CD4-positive, alpha-beta T cell treated with Interferon gamma for 1 hour (primary cell): ENCODE data around the gene MITF.

Experiments
- DNase-seq: peaks from one replicate; pipeline ENCODE4 v3.0.0-alpha.2; 2020

MITF gene

DNA sequence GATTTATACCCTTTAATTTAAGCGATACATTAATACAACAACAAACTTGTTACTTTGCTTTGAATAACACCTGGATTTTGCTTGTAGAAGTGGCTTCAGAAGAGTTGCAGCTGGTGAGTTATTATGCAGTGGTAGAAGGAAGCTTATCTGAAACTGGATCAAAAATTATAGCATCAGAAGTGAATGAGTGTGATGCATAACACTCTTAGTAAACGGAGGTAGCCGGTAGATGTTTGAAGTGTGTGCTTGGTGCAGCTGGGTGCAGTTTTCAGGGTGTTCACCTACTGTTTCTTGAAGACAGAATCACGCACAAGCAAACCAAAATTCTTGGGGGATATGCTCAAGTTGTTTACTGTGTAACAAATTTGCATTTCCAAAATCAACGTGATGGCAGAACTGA lies 103.1 kb downstream of the MITF start:
- DNase-seq: no peak

DNA sequence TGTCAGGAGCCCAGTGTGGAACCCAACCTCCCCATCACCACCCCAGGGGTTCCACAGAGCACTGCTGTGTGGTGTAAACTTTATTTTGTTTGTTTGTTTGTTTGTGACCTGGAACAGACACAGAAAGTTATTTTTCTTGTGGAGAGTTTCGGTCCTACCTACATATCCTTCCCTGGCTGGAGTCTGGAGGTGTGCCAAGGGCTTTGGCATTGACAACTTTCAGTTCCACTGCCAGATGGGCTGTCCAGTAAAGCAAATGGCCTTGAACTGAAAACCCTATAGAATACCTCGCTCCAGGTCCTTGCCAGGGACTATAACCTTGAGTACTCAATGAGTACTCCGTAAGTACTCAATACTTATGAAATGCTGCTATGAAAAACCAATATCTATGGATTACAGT lies 103.5 kb downstream of the MITF start:
- no peak for DNase-seq

DNA sequence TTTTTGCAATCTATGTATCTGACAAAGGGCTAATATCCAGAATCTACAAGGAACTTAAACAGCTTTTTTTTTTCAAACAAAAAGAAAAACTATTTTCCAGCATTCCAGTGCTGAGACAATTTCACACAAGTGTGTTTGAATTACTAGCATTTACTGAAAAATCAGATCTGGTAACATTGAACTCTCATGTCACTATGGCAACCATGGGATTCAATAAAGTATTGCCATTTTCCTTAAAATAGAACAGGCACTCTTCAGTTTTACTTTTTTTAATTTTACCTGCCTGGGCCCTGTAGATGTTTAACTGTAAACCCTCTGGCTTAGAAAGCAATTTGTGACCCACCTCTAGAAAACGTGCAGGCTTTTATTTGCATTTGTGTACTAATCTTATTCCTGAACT lies 105.4 kb downstream of the MITF start:
- DNase-seq: no peak

DNA sequence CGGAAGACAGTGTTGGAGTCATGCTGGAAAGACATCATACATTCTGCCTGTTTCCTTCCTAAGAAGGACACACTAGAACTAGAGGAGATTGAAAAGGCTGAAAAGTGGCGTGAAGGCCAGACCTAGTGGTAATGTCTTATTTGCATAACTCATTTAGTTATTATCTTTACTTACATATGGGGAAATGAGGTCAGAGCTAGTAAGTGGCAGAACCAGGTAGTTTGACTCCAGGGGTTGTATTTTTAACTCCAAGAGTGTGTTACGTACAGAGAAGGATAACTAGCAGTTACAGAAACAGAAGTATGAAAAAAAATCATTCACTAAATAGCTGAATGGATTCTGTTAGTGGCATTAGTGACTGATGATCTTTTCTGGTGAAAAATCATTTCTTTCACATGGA lies 108.0 kb downstream of the MITF start:
- no peak for DNase-seq

DNA sequence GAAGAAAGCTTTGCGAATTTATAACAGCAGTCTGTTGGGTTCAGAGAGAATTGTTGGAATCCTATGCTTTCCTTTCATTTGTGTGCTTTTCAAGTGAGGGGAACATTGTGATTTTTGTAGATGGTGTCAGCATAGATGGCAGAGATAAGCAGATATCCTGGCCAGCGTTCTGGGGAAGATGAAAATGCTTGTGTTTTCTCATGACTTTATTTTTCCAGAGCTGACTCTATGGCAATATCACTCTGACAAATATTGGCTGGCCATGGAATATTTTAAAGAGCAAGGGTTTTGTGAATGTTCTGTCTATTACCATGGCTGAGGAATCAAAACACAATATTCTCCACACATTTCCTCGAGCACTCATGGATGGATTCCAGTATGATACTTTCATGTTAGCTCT lies 108.8 kb downstream of the MITF start:
- DNase-seq: no peak

DNA sequence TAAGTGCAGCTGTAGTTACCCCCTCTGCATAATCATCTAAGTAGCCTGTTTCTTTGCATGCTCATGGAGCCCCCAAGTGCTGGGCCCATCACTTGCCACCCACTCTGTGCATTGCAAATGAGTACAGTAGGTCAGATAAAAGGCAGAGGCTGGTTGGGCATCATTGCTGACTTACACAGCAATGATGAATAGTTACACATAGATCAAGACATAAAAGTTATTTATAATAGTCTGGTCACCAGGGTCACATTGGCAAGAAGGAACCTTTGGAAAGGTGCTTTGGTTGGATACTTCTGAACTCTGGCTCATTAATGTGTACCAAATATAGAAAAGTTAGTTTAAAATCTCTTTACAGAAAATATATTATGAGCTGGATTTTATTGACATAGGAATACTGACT lies 111.6 kb downstream of the MITF start:
- DNase-seq: no peak

DNA sequence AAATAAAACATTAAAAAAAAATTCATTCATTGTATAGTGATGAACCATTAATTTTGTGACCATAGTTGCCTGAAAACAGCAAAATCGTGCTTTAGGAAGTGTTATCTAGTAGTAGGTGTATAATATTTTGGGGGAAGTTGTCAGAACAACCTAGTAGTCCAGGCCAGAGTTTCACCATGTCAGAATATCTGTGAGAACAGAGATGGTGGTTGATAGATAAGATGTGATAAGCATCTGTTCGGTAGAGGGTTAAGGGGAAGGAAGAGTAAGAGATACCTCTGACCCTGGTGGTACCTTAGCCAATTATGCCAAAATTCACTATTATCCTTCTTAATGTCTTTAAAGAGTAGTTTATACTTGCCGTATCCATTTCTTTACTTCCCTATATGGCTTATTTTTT lies 113.8 kb downstream of the MITF start:
- no peak for DNase-seq

DNA sequence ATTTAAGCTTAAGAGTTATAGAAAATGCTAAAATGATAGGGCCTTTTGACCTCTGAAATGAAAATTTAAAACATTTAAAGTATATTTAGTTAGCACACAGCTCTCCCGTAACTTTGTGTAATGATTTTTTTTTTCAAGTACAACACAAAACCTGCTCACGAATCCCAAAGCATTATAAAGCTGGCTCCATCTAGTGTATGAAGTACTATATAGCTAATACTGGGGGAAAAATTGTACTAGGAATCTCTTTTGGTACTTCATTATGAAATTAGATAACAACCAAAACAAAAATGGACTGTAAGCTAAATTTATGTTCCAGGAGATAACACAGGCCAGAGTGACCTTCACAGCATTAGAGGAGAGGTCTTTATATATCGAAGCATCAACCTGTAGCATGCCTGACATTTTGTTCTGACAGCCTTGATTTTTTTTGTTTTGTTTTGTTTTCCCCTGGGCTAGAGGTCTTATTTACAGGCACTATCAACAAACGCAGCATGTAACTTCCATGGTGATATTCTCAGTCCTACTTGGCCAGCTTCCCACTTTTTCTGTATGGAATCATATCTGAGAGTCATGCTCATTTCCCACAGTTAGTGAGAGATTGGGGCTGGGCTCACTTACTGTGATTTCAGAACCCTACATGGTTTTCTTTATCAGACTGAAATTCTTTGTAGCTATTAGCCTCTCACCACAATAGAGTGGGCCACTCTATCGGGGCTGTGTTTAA lies 116.3 kb downstream of the MITF start:
- DNase-seq: no peak

DNA sequence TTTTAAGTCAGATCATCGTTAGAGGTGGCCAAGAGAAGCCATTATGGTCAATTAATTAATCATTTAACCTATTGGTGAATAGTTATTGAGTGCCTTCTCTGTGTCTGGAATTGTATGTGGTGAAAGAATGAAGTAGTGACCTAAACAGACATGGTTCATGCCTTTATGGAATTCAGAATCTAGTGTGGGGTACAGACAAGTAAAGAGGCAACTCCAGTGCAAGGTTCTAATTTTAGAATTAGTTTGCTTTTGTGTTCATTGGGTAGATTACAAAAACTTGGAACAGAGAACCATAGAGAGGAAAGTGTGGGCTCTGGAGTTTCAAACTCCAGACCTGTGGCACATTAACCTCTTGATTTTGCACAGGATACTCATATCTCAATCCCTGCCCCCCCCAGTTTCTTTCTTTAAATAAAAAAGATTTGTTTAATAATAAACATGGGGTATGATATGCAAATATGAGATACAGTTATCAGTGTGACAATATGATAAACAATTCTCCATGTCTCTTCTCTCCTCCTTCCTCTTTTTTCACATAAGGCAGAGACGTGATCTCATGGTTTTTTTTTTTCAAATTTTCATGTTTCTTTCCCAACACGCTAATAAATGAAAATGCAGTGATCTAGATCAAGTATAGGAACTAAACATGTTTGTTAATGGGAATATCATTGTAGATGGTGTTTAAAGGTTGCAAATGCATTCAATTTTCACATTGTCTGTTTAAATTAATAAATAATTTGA lies 117.9 kb downstream of the MITF start:
- no peak for DNase-seq

DNA sequence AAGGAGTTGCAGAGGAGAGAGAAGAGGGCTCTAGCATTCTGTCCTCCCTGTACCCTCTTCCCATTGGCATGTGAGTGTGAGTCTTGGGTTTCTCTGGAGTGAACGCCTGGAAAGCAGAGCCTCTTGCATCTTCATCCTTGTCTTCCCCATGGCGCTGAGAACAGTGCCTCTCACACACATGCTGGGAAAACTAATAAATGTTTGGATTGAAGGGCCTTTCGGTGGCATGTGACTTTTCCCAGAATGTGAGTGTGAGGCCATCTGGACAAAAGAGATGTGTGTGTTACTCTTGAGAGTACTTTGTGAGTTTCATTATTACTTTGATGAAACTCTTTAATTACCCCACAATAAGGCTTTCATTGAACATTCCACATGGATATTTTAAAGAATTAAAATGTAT lies 122.3 kb downstream of the MITF start:
- no peak for DNase-seq

DNA sequence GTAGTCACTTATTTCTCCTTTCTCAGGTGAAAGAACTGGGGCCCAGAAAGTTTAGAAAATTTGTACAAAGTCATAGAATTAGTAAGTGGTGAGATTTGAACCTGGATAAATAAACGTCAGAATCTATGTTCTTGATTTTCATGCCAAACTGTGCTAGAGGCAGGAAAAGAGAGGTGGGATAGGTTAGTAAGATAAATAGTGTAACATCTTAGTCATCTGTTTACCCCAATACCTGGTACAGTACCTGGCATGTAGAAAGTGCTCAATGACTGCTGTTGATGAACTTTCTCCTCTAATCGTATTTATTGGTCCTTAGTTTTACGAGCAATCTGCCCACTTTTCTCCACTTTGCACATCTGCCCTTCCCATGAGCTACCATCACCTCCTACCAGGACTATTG lies 124.9 kb downstream of the MITF start:
- DNase-seq: no peak

DNA sequence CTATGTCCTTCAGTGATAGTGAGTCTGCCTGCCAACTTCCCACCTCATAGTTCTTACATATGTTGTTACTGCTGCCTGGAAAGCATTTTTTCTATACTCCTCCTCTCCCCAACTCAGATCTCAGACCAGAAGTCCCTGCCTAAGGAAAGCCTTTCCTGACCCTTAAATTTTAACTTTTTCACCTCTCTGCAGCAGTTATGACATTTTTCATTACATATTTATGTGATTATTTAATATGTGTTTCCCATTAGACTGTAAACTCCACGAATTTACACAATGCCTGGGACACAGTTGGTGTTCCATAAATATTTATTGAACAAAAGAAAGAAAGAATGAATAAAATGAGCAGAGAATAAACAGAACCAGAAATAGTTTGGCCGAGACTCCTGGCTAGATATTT lies 125.5 kb downstream of the MITF start:
- no peak for DNase-seq

DNA sequence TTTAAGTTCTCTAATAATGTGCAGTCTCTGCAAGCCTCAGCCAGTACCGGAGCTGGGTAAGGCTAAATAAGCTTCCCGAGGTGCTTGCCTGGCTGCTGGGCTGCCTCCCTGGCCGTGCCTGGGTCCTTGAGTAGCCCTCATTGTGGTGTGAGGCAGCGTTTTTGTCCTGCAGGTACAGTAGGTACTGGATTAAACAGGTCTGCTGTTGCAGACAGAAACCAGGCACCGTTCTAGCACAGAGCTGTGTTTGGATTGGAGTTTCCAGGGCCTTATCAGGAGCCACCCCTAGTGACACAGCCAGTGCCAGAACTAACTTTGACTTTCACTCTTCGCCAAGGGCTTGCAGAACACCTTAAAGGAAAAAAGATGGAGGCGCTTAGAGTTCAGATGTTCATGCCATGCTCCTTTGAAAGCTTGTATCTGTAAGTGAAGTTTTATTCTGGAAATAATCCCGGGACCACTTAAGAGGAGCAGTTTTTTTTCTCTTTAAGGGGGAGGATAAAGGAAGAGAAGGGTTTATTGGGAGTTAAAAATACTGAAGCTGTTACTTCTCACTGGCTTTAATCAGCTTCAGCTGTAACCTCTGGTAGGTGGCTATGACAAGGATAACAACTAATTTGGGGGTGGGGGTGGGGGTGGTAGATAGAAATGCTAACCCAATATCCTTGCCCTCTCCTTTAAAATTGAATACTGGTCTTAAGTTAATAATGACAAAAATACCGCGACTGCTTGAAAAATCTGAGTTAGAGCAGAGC lies 126.8 kb downstream of the MITF start:
- no peak for DNase-seq

DNA sequence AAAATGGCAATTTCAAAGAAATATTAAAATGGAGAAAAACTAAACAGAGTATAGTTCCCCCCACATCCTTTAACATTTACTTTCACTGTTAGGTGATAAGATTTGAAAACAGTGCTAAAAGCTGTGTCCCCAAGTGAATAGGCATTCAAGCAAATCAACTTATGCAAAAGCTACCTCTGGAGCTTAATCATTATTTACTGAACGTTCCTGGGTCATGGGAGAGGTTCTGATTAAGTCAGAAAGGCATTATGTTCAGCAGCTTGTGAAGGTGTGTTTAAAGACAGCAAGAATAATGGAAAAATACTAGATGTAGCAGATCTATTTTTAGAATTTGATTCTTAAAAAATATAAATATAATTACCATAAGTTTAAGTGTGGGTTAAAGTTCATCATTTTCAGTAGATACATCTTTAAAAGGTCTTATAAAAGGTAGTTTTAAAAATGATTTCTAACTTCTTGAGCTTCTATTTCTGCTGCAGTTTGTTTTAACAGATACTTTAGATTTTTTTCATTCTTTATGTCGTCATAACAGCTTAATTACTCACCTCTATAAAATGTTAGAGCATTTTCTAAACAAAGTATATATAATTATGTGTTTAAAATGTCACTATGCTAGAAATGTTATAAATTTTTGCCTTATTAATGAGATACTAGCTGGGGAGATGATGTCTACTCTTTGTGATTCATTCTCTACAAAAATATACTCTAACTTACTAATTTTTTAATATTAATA lies 127.9 kb downstream of the MITF start:
- DNase-seq: no peak

DNA sequence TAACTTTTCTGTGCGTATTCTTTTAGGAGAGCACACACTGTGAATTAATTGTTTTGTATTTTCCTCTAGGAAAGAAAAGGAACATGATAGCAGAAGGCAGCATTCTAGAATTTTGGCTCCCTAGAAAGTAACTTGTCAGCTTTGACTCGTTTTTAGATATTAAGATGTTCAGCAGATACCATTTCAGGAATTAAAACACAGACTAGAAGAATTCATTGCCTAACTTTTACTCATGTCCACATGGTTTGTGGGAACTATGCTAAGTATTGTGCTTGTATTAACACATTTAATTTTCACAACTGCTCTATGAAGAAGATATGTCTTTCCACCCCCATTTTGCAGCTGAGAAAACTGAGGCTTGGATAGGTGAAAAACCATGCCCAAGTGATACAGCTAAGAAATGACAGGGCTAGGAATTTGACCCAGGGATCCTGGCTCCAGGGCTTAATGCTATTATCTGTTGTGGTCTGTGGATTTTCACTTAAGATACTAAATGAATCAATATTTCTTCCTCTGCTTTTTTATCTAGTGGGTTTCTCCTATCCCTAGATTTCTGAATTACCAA lies 128.8 kb downstream of the MITF start:
- no peak for DNase-seq

DNA sequence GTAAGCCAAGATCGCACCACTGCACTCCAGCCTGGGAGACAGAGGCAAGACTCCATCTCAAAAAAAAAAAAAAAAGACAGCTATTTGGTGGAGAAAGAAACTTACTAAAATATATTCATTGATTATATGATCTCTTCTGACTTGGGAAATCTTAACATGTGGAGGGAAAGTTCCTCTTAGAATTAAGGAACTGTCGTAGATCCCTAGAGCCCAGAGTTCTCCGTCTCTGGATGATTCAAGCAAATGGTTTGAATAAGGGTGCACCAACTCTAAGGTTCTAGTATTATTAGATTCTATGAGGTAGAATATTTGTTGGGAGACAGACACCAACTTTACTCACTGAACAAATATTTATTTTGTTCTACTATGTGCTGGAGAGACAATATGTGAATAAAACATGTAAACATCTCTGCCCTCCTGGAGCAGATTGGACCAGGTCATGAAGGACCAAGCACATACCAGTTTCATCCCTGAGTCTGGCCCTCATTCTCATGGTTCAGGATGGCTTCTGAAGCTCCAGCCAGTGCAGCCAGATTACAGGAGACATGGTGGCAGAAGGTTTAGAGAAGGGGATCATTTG lies 129.7 kb downstream of the MITF start:
- no peak for DNase-seq

DNA sequence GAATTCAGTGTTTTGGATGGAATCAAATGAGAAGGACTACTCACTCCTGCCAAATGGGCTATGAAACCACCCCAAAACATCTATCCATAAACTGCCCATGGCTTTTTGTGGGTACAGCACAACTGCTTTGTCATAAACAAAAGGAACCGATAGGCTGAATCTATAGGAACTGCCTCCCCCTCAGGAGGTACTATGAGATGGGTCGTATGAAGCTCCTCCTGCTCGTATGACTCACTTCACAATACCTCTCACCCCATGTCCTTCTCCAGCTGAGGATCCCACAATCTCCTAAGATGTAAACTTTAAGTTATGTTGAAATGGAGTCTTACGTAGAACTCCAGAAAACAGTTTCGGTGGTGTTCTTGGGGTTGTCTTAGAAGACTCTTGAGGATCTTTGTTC lies 130.4 kb downstream of the MITF start:
- DNase-seq: no peak

DNA sequence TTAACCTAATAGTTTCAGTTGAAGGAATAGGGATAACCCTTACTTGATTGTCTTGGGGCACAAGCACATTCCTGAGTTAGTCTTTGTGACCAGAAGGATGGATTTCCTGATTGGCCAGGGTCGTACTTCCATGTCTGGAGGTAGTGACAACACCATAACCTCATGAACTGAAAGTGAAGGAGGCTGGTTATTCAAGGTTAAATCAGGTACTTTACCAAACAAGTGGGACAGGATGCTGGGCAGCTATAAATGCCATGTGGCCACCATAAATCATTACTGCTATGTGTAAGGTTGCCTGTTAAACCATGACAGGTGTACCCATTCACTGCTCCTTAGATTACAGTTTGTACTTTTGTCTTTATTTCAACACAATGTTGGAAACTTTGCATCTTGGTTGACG lies 132.0 kb downstream of the MITF start:
- DNase-seq: no peak

DNA sequence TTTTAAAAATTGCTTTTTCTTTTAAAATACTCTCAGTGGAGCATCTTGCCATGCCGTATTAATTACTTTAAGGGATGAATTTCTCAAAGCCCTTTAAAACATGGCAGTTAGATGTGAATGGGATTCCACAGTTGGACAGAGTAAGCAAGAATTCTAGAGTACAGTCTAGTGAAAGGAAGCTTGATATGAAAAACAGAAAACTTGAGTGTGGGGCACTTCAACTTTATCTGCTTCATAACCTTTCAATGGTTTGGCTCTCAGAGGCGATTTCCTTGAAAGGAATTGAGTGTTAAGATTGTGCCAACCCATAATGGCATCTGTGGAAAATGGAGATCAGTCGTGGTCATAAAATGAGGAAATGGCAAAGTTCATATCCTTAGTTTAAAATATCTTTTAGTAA lies 132.6 kb downstream of the MITF start:
- DNase-seq: no peak

DNA sequence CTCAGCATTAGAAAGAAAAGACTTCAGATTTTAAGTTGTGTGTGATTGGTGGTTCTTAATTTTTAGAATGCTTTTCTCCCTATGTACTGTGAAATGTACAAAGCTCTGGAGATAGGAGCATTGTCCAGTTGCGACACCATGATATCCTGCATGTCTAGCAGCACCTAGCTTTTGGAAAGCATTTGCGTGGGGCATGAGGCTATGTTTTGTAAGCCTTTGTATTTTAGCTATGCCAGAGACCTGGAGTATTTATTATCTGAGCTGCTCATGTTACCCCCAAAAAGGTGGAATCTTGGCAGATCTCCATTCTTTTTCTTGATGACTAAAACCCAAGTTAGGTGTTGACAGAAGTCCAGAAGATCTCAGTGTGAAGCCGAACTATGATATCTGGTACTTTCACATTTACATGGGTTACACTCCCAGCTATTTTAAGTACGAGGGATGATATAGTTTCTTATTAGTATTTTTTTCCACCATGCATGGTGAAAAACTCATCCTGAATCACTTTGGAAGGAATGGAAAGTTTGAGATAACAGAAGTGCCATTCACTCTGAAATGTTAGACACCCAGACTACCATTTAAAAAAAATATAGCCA lies 133.6 kb downstream of the MITF start:
- DNase-seq: no peak

DNA sequence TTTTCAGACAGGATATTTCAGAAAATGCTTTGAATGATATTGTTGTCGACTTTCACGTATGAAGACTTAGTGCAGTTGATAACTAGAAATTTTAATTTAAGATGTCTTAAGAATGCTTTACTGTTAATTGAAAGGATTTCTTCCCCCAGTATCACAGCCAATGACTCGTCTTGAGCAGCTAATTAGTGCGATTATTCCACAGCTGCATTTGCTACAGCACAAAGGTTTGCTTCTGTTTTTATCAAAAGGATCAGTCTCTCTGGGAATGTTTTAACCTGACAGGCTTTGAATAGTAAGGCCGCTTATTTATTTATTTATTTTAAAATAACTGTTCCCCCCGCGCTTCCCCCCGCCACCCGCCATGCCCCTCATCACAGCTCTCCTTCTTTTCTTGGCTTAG lies 136.8 kb downstream of the MITF start:
- no peak for DNase-seq

DNA sequence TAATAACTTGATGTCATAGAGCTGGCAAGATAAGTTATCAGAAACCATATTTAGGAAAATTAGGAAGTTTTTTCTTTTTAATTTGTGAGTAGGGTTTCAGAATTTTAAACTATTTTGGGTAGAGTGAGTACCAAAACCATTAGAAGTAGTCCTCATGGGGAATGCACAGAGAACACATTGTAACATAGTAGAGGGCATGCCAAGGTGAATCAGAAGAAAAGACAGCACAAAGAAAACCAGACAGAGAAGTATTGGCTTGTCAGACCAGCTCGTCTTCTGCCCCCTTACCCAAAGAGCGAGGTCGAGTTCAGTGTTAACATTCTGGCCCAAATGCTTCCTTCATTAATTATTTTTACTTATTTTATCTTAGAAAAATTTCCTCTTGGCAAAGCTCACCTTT lies 139.0 kb downstream of the MITF start:
- DNase-seq: no peak
